Left colon (tissue), 2 donors: ENCODE measurements around the gene KCNA10. TPM values are rescaled to one million over a fixed set of nuclear protein-coding genes. Genes with fewer than 3 reads are reported as not detected.

ENCODE experiments used
- total RNA-seq, 2 donors: library from RNA; stranded (reverse); fragmentation: NEBNext Ultra II Directional; extraction: Animal tissue kit (Norgen Biotek cat#: 25700); gene quantifications; one replicate each; pipeline ENCODE4 v1.2.1, GENCODE V29; 2021
- donor health status: DM: no; HTN: no; CAD: no.
- donor health status: DM: yes; HTN: yes; CAD: no.

Gene KCNA10
- total RNA-seq, 2 donors from 2014 or later = not detected

Other genes with a start within 250 kb of the KCNA10 start
- gene RBM15, start 179.8 kb downstream of the KCNA10 start, total RNA-seq = 10 to 100 TPM; 23.5 to 27.0 TPM
- gene SLC16A4, start 128.1 kb downstream of the KCNA10 start, total RNA-seq = 1 to 10 TPM; 1.6 to 2.2 TPM
- gene LAMTOR5, start 111.5 kb downstream of the KCNA10 start, total RNA-seq = 100 to 1,000 TPM; 111 to 117 TPM
- not detected for gene PROK1, start 68.0 kb downstream of the KCNA10 start, total RNA-seq
- 1 to 10 TPM in 1 of 2 donors, under 1 TPM in 1; 0.27 to 1.0 TPM for gene KCNA2, start 87.2 kb upstream of the KCNA10 start, total RNA-seq
- 1 to 10 TPM in 1 of 2 donors, under 1 TPM in 1; 0.92 to 3.4 TPM for gene KCNA3, start 155.8 kb upstream of the KCNA10 start, total RNA-seq